Activated naive CD4-positive, alpha-beta T cell treated with Interleukin-2 at 50 U/mL for 16 hours (primary cell): Measurements from ENCODE around the gene EMILIN3.

Source experiments
- DNase-seq: peaks from one replicate; pipeline ENCODE4 v3.0.0-alpha.2; 2020

The EMILIN3 gene

DNA sequence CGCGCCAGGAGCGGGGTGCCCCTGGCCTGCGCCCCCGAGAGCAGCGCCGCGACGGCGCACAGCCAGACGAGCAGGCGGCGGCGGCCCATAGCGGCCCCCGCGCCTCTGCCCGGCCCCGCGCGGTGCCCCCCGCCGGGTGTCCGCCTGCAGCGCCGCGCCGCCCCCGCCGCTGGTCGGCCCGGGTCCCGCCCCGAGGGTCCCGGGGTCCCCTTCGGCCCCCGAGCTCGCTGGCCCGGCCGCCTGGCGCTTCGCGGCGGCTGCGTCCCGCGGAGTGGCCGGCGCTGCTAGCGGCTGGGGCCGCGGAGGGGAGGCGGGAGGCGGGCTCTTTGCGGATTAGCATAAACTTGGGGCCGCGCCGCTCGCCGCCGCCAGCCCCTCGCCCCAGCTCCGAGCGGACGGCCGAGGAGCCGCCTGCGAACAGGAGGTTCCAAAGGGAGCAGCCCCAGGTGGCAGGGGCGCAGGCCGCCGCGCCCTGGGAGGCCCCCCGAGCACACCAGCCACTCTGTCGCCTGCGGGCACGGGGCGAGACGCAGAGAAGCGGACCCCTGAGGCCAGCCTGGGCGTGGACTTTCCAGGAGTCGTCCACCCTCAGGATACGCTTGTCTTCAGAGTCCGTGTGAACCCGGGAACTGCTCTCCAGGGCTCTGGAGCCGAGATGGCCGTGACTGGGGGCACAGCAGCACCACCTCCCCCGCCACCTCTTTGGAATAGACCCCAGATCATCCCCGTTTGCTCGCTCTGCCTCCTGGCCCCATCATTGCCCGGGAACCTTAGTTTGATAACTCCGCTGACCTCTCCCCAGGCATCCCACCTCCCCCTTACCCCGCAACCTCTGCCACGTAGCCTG, at the start of gene EMILIN3:
TSS of gene EMILIN3 (minus strand) at position 273 of the 847 bp plus-strand sequence. CDS start at position 89, 184 bp downstream.
- DNase-seq, result no peak

DNA sequence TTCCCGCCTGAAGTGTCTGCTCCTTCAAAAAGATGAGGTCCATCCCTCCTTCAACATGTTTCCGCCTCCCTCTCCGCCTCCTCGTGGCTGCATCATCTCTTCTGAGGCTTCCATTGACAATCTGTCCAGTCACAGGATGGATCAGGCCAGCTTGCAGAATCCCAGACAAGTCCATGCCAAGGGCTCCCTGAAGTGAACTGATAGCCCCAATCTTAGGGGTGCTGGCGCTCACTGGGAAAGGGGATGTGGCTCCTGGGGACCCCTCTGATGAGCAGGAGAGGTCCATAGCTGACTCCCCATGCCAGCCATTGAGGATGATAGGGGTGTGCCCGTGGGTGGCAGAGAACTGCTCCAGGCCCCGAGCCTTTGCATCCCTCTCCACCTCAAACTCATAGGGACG, 48.6 kb upstream of the EMILIN3 start:
- DNase-seq, result no peak

DNA sequence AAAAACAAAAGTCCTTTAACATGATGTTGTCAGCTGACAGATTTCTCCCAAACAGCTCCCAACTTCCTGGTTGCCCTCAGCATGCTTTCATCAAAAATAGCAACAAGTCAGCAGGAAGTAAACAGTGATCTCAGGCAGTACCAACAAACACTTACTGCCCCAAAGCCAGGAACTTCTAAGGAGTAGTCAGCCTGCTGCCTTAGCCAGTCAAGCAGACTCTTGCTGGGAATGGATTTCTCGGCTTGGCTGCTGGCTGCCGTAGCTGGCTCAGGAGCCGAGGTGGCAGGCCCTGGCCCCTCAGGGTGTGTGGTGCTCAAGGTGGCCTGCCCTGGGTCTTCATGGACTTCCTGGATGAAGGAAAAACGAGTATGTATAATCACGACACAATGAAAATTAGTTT, 46.6 kb upstream of the EMILIN3 start:
- DNase-seq, result no peak

- DNase-seq, result no peak
Measured at GRCh38 chr20:41412324-41413120, 45.9 kb upstream of the EMILIN3 start.

GRCh38 chr20:41411391-41411847, 44.8 kb upstream of the EMILIN3 start:
- DNase-seq, result no peak

DNA sequence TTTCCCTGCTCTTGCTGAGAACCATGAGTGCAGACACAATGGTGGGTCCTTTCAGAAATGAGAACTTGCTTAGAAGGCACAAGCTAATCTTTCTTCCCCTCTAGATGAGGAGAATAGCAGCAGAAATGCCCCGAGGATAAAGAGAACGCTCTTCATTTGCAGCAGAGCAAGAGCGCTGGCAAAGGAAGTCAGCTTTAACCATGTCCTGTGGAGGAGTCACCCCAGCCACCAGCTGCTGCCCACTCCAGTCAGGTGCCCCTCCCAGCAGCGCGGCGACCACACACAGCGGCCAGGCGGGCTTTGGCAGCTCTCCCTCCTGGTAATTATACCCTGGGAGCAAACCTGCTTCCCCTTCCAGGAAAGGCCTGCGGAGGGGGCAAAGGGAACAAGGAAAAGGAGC, 42.4 kb upstream of the EMILIN3 start:
- no peak for DNase-seq

DNA sequence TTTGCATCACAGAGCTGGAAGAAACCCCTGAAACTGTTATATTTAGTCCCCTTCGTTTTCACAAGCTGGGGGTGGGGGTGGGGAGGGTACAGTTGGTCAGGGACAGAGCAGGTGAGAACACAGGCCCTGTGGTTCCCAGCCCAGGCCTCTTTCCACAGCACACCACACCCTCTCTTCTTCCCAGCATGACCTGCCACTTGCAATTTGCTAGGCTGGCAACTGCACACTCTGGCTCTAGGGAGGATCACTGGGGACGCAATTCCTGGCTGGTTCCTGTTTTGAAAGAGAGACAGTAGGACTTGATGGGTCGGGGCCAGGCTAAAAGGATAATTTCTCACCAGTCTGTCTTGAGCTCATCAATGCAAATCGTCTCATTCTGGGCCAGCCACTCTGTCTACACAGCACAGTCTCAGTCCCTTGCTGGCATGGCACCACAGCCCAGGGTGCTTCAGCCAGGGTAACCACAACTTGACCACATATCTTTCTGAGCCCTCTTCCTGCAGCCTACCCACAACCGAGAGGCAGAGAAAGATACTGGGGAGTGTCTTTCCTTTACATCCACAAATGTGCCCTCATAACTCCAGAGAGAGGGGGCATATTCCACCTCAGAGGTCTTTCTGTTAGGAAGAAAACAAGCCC, 41.7 kb upstream of the EMILIN3 start:
- no peak for DNase-seq

DNA sequence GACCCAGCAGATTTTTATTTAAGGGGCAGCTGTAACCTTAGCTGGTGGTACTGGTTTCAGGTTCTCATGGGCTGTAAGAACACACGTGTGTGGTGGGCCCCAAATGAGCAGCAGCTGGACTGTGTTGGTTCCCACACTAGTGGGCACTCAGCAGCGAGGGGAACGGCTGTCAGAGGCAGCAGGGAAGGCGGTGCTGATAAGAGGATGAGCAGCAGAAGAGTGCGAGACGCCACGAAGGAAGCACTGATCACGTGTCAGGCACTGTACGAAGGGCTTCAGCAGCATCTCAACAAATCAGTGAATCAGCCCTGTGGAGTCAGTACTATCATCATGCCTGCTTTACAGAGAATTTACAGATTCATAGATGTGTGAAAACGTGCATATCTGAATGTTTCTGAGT, 41.0 kb upstream of the EMILIN3 start:
- no peak for DNase-seq

- no peak for DNase-seq
Measured at GRCh38 chr20:41406896-41407444, 40.4 kb upstream of the EMILIN3 start.

GRCh38 chr20:41406353-41406752, 39.7 kb upstream of the EMILIN3 start:
- no peak for DNase-seq

DNA sequence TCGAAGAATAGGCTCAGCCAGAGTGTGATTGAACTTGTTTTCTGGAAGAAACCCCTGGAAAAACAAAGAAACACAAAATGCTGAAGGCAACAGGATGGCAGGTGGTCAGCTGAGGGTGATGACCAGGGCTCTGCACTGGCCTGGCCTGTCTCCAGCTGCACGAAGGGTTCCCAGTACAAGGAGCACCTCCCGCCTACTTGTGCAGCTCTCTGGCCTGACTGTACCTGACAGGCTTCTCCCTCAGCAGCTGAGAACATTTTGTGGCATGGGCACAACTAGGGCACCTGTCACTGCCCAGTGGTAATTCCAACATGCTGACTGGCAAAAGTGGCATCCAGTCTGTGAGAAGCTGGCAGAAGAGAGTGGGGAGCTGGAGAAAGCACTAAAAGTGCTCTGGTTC, 38.8 kb upstream of the EMILIN3 start:
- no peak for DNase-seq

- DNase-seq, result no peak
Measured at GRCh38 chr20:41403604-41404003, 37.0 kb upstream of the EMILIN3 start.

- DNase-seq, result no peak
Measured at GRCh38 chr20:41398408-41398807, 31.8 kb upstream of the EMILIN3 start.

DNA sequence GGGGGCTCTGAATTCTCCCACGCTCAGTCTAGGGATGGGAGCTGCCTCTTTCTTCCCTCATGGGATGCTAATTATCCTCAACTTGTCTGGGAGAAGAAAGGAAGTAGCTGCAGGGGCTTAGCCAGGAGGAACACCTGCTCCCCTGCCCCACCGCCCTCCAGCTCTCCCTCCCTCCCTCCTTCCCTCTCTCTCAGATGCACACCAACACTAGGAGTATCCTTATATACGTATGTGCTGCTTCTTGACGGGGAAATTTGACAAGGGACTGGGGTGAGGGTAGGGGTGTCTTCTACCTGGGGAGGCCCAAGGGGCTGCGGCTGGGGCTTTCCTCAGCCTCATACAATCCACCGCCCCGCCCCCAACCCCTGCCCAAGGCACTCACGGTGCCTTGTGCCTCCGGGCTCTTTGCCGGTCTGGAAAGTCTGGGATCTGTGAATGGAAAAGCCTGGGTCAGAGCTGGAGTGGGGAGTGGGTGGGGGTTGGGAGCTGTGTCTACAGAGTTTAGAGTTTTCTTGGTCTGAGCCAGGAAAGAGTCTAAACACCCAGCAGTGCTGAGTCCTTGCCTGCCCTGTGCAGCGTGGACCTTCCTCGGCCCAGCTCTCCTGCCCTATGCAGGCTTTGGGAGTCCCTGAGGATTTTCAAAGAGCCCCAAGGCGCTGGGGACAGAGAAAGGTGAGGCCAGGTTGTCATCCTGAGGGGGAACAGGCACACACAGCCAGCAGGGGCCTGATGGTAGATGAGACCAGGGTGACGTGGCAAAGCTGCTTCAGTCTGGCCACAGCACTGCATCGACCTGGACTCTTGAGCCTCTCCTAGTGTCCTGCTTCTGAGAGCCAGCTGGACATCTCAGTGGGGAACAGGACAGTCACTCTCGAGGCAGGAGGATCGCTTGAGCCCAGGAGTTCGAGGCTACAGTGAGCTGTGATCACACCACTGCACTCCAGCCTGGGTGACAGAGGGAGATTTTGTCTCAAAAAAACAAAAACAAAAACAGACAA, 29.3 kb upstream of the EMILIN3 start:
- no peak for DNase-seq

DNA sequence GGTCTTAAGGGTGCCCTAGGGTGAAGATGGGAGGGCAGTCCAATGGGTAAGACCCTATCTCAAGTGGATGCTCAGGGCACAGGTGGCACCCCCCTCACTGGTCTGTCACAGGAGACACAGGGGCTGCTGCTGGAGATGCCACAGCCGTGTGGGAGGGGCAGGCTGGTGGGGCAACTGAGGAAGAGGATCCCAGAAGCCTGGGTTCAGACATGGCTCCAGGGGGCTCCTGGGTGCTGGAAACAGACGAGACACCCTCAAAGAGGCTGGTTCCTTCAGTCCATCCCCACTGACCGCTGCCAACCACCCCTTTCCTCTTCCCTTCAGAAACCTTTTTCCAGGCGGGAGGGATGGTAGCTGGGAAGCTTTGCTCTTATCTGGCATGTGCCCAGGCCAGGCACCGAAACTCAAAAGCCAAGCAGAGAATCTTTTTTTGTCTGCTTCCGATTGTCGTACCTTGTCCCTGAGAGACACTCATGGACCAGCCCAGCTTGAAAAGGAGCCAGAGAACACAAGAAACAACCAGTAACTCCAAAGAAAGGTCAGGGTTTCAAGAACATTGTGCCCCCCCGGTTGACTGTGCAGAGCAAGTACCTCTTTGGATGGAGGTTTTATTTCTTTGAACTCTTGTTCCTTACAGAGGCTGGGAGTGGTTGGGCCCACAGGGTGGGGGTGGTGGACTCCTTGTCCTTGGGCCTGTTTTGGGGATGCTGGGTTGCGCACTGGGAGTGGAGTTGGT, 28.5 kb upstream of the EMILIN3 start:
- no peak for DNase-seq

DNA sequence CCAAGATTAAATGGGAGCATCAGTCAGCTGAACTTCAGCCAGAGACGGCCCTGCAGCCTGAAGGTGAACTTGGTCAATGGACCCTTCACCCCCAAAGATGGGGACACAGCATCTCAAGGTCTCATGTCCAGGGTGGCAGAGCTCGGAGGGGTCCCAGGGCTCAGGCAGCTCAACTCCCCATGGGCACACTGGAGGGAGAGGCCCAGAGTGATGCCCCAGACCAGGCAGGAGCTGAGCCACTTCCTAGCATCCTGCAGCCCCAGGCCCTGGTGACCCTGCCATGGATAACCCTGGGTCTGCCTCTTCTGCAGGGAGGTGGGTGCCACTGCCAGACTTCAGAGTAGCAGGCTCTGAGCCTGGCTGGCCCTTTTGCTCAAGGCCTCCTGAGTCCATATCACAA, 27.5 kb upstream of the EMILIN3 start:
- DNase-seq, result no peak

DNA sequence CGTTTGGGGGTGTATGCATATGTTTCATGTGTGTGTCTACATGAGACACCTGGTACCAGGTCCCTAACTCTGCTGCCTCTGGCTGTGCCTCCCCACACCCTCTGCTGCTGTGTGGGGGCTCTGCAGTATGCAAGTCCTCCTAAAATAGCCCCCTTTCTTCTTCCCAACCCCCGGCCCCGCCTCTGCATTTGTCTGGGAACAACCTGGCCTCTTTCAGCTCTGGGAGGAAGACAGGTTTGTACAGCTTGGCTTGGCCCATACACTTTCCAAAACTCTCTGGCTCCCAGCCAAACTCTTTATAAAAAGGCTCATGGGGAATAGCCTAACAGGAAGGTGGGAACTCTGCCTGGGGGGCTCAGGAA, 27.1 kb upstream of the EMILIN3 start:
- DNase-seq, result no peak

- DNase-seq, result no peak
Measured at GRCh38 chr20:41392871-41393704, 26.5 kb upstream of the EMILIN3 start.

DNA sequence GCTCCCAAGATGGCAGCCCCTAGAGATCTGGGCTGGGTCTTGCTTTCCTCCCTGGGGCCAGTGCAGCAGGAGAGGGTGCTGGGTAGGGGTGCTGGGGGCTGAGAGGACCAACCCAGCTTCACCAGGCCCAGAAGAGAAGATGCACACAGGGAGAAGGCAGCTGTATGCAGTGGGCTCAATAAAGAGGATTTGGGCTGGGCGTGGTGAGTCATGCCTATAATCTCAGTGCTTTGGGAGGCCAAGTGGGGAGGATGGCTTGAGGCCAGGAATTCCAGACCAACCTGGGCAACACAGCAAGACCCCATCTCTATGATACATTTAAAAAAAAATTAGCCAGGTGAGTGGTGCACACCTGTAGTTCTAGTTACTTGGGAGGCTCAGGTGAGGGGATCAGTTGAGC, 25.7 kb upstream of the EMILIN3 start:
- DNase-seq, result no peak

DNA sequence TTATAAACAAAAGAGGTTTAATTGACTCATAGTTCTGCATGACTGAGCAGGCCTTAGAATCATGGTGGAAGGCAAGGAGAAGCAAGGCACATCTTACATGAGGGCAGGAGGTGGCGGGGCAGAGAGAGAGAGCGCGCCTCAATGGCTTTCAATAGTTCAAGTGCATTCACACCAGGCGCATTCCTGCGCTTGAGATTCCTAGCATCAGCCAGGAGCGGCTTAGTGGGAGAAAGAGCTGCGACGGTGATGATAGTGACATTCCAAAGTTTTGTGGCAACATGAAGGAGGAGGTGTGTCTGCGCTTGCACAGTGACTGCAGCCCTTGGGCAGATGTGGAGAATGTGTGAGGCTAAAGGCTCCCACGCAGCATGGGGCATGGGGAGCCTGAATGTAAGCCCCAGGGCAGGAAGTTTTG, 25.0 kb upstream of the EMILIN3 start:
- no peak for DNase-seq
